Fibroblast of villous mesenchyme (primary cell): ENCODE results near the gene YWHAG. TPM values are rescaled to one million over a fixed set of nuclear protein-coding genes. Genes with fewer than 3 reads are reported as not detected.
"Not testable (repeated sequence)": the region's sequence is repeated elsewhere in the genome, so short reads cannot be mapped to it uniquely, and the experiment has no call there.

ENCODE experiments used
- DNase-seq: peaks from one replicate; pipeline ENCODE4 v3.0.0-alpha.2; 2010; ENCODE audit warnings: low read depth
- H3K4me3 ChIP-seq: 2 replicates; pipeline ENCODE4 v1.5.1; 2011; ENCODE audit warnings: low read depth, mild to moderate bottlenecking, low read length
- total RNA-seq: library from RNA; depleted of rRNA; stranded (reverse); fragments of >200 nt; gene quantifications from 2 replicates; pipeline ENCODE4 v1.2.3, GENCODE V29; 2012
- TF ChIP-seq, protein P1 (sequence below): IDR thresholded peaks from 2 replicates; pipeline ENCODE4 v1.5.1; 2012; ENCODE audit warnings: low read depth, mild to moderate bottlenecking, low read length; ENCODE audit not compliant: insufficient read depth

The YWHAG gene
- total RNA-seq, 1 donor: 141 TPM

DNA sequence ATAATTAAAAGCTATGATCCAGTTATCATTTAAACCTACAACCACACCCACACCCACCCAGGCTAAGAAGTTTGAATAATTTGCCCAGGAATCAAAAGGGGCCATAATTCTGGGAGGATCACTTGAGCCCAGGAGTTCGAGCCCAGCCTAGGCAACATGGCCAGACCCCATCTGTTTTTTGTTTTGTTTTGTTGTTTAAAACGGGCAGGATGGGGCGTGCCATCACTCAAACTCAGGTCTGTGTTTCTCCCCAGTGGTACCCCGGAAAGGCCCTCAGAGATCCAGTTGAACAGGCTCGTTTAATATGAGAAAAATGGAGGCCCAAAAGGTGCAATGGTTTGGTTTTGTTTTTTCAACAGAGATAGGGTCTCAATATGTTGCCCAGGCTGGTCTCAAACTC is 33.0 kb downstream of the YWHAG start:
- H3K4me3 ChIP-seq: no peak overlapping the region
- DNase-seq: no peak
- TF ChIP-seq, protein P1, sequence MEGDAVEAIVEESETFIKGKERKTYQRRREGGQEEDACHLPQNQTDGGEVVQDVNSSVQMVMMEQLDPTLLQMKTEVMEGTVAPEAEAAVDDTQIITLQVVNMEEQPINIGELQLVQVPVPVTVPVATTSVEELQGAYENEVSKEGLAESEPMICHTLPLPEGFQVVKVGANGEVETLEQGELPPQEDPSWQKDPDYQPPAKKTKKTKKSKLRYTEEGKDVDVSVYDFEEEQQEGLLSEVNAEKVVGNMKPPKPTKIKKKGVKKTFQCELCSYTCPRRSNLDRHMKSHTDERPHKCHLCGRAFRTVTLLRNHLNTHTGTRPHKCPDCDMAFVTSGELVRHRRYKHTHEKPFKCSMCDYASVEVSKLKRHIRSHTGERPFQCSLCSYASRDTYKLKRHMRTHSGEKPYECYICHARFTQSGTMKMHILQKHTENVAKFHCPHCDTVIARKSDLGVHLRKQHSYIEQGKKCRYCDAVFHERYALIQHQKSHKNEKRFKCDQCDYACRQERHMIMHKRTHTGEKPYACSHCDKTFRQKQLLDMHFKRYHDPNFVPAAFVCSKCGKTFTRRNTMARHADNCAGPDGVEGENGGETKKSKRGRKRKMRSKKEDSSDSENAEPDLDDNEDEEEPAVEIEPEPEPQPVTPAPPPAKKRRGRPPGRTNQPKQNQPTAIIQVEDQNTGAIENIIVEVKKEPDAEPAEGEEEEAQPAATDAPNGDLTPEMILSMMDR: no peak

GRCh38 chr7:76325092-76325491 is 33.7 kb downstream of the YWHAG start:
- no peak for DNase-seq
- no peak overlapping the region for H3K4me3 ChIP-seq
- TF ChIP-seq, protein P1: no peak

- DNase-seq: peak; percentile 91
- H3K4me3 ChIP-seq: peak overlapping the region; percentile 82
- TF ChIP-seq, protein P1: peak; percentile 36
Measured at GRCh38 chr7:76318488-76319353, 40.1 kb downstream of the YWHAG start.

GRCh38 chr7:76317782-76318487 is 40.9 kb downstream of the YWHAG start:
- peak; percentile 97 for DNase-seq
- TF ChIP-seq, protein P1: no peak
- peak overlapping the region; percentile 82 for H3K4me3 ChIP-seq

DNA sequence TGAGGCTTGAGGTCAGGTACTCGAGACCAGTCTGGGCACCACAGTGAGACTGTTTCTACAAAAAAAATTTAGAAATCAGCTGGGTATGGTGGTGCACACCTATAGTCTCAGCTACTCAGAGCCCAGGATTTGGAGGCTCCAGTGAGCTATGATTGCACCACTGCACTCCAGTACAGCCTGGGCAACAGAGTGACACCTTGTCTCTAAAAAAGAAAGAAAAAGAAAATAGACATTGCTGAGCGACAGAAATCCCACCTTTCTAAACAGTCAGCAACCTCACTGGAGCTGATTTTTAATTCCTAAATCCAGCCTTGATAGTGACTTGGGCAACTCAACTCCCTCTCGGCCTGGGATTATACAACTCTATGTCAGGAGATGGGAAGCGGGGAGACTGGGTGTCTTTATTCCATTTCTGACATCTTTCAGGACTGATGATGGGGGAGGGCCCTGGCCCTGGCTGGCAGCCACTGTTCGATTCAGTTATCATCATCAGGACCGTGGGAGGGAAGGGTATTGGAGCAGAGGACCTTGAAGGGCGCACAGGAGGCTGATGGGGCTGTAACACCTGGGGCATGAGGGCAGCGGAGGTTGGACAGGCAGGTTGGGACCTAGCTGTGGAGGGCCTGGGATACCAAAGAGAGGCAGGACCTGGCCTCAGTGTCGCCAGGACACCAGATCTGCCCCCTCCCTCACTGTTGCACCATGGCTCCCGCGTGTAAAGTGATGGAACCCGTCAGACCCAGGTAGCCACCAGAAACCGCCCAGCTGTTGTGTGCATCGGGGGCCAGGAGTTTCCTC is 41.6 kb downstream of the YWHAG start:
- TF ChIP-seq, protein P1: no peak
- peak overlapping the region; percentile 82 for H3K4me3 ChIP-seq
- DNase-seq: no peak

DNA sequence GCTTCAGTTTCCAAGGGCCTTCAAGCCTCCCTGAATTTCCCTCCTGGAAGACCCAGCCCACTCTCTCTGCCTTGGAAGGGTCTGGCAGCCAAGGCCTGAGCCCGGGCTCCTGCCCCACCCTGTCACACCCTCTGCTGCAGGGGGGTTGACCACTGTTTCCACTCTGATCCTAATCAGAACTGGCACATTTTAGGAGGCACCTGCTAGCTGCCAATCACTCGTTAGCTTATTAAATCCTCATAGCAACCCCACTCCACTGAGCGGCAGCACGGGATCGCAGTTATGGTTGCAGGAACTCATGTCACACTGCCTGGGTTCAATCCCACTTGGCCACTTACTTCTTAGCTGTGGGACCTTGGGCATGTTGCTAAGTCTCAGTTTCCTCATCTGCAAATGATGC is 43.4 kb downstream of the YWHAG start:
- DNase-seq: no peak
- H3K4me3 ChIP-seq: no peak overlapping the region
- TF ChIP-seq, protein P1: no peak

- not testable (repeated sequence) for H3K4me3 ChIP-seq, DNase-seq
Measured at GRCh38 chr7:76314740-76315139, 44.1 kb downstream of the YWHAG start.
